Neural crest cell (in vitro differentiated cells): ENCODE measurements around the gene TTLL12. TPM values are rescaled to one million over a fixed set of nuclear protein-coding genes. Genes with fewer than 3 reads are reported as not detected.

ENCODE experiments used
- DNase-seq: peaks from one replicate; pipeline ENCODE4 v3.0.0; 2021; ENCODE audit warnings: low read depth, mixed read lengths, low spot score
- H3K27ac Mint-ChIP-seq: one replicate; pipeline ENCODE4 v1.8.0; 2021; ENCODE audit warnings: mild to moderate bottlenecking, mixed read lengths; ENCODE audit not compliant: unreplicated experiment
- H3K27me3 Mint-ChIP-seq: 2 replicates; pipeline ENCODE4 v1.8.0; 2021; ENCODE audit warnings: low read depth, mild to moderate bottlenecking, mixed read lengths
- H3K36me3 Mint-ChIP-seq: 2 replicates; pipeline ENCODE4 v1.8.0; 2021; ENCODE audit warnings: low read depth, mild to moderate bottlenecking, mixed read lengths
- H3K4me1 Mint-ChIP-seq: 2 replicates; pipeline ENCODE4 v1.8.0; 2021; ENCODE audit warnings: mixed read lengths
- H3K4me3 Mint-ChIP-seq: one replicate; pipeline ENCODE4 v1.8.0; 2021; ENCODE audit warnings: mild to moderate bottlenecking, mixed read lengths
- H3K9me3 Mint-ChIP-seq: 2 replicates; pipeline ENCODE4 v1.8.0; 2021; ENCODE audit warnings: mixed read lengths
- total RNA-seq: library from RNA; stranded (reverse); gene quantifications from 2 replicates; pipeline ENCODE4 v1.2.1, GENCODE V29; 2021
- TF ChIP-seq, protein P1 (sequence below): fragments of 200-600 bp; sonication (generic); conservative IDR thresholded peaks from 2 replicates; pipeline ENCODE4 v1.5.0; 2021; ENCODE audit warnings: antibody characterized with exemption, mild to moderate bottlenecking

The TTLL12 gene
- total RNA-seq, 1 donor from 2014 or later, result 72.4 TPM

DNA sequence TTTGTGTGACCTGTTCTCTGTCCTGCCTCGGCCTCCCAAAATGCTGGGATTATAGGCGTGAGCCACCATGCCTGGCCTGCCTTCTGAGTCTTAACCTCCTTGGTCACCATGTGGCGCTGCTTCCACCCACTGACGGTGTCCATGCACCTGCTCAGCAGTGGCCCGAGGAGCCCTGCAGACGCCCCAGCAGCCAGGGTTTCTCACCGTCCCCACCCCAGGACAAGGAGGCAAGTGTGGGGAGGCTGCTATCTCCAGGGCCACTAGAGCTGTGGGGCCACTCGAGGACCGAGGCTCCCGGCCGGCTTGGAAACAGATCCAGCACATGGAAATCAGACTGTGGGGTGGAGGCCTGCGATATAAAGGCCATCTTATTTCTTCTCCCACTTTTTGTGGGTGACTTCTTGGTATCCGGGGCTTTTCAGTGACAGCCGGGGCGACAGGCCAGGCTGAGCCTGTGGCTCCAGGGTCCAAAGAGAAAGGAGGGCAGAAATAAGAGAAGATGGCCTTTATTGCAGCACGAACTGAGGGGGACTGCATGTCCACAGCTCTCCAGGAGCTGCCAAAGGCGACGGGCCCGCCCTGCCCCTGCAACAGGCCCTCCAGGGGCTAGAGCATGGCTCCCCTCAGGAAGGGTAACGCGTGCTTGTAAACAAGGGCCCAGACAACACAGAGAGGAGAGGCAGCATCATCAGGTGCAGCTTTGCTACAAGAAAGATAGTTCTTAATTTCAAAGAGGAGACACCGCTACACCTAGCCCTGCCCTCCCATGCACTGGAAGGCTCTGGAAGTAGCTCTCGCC, 20.6 kb downstream of the TTLL12 start:
- Mint-ChIP-seq H3K36me3 (no peaks in the 10 kb centered on the region), H3K27ac (no peak overlapping the region), H3K9me3 (no peaks in the 10 kb centered on the region), H3K27me3 (no peaks in the 10 kb centered on the region), H3K4me3 (no peak overlapping the region), H3K4me1 (peaks cover 8% of the 10 kb centered on the region)
- no peak for DNase-seq
- TF ChIP-seq, protein P1, sequence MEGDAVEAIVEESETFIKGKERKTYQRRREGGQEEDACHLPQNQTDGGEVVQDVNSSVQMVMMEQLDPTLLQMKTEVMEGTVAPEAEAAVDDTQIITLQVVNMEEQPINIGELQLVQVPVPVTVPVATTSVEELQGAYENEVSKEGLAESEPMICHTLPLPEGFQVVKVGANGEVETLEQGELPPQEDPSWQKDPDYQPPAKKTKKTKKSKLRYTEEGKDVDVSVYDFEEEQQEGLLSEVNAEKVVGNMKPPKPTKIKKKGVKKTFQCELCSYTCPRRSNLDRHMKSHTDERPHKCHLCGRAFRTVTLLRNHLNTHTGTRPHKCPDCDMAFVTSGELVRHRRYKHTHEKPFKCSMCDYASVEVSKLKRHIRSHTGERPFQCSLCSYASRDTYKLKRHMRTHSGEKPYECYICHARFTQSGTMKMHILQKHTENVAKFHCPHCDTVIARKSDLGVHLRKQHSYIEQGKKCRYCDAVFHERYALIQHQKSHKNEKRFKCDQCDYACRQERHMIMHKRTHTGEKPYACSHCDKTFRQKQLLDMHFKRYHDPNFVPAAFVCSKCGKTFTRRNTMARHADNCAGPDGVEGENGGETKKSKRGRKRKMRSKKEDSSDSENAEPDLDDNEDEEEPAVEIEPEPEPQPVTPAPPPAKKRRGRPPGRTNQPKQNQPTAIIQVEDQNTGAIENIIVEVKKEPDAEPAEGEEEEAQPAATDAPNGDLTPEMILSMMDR, result no peak

DNA sequence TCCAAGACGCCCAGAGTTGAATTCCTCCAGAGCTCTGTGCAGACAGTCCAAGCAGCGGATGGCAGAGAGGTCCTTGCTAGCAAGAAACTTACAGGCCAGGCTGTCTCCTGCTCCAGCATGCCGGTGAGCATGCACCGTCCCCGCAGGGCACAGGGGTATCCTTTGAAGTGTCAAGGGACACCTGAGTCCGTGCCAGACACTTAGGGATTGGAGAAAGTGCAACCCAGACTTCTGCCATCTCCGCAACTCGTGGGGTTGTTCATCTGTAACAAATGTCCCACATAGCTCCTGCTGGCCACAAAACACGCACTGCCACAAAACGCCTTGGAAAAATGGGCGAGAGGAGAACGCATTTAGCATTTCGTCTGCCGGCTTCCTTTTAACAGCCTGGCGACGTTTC, 22.3 kb downstream of the TTLL12 start:
- Mint-ChIP-seq H3K4me1 (peaks cover 8% of the 10 kb centered on the region), H3K27me3 (no peaks in the 10 kb centered on the region), H3K27ac (no peak overlapping the region), H3K9me3 (no peaks in the 10 kb centered on the region), H3K4me3 (no peak overlapping the region), H3K36me3 (no peaks in the 10 kb centered on the region)
- DNase-seq, result no peak
- TF ChIP-seq, protein P1, result no peak

DNA sequence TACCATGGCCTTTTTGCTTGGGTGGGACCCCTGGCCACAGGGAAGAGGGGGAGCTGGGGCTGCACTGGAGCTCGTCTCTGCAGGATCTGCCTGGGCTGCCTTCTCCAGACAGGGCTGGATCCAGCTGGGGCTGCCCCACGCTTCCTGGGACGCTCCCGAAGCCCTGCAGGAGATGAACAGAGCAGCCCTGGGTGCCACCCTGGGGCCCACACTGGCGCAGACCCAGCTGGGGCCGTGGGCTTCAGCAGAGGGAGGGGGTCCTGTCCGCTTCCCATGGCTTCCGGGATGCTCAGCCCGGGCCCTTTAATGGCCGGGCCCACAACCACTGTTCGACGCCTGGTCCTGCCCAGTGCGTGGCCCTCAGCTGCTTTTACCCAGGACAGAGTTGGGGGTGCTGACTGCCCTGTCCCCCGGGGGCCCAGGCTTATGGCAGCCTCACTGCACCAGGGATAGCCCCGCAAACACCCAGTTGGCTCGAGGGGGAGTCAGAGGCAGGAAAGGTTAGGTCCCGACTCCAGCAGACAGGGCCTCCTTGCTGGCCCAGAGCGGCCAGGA, 23.6 kb downstream of the TTLL12 start:
- Mint-ChIP-seq H3K4me1 (peaks cover 11% of the 10 kb centered on the region), H3K27ac (no peak overlapping the region), H3K36me3 (no peaks in the 10 kb centered on the region), H3K4me3 (no peak overlapping the region), H3K27me3 (no peaks in the 10 kb centered on the region), H3K9me3 (no peaks in the 10 kb centered on the region)
- no peak for DNase-seq
- TF ChIP-seq, protein P1, result no peak

DNA sequence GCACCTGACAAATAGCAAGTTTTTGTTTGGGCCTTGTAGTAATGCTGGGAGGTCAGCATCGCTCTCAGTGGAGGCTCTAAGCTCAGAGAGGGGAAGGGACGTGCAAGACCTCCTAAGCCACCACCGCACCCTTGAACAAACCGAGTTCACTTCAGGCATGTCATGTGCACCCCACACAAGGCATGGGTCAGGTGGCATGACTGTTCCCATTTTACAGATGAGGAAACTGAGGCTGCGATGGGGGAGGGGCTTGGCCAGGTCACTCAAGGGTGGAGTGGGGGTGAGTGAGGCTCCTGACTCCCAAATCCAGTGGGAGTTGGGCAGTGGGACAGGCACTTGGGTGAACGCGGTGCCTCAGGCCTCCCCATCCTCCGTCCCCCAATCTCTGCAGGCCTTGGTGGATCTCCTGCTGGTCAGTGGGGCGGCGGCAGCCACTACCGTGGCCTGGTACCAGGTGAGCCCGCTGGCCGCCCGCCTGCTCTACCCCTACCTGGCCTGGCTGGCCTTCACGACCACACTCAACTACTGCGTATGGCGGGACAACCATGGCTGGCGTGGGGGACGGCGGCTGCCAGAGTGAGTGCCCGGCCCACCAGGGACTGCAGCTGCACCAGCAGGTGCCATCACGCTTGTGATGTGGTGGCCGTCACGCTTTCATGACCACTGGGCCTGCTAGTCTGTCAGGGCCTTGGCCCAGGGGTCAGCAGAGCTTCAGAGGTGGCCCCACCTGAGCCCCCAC, 24.4 kb downstream of the TTLL12 start:
- Mint-ChIP-seq H3K27ac (no peak overlapping the region), H3K4me3 (no peak overlapping the region), H3K27me3 (no peaks in the 10 kb centered on the region), H3K4me1 (peaks cover 17% of the 10 kb centered on the region), H3K9me3 (no peaks in the 10 kb centered on the region), H3K36me3 (no peaks in the 10 kb centered on the region)
- TF ChIP-seq, protein P1, result no peak
- no peak for DNase-seq

DNA sequence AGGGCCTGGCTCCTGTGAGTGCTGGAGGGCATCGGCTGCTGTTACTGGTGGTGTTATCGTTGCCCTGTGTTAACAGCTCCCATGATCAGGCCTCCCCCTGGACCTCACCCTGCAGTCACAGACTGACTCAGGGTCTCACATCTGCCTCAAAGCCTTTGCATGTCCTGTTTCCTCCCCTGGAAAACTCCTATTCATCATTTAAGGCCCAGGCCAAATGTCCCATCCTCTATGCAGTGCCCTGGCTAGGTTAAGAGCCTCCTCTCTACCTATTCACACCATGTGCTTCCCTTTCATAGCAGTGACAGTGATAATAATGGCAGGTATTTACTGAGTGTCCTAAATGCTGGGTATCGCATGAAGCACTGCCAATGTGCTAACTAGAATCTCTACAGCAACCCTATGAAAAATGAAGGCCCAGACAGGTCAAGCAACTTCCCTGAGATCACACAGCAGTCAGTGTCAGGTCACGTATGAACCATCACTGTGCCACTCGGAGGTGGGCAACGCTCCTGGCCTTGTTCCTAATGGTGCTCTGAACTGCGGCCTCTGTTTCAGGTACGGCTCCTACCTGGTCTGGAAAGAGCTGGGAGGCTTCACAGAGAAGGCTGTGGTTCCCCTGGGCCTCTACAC, 26.3 kb downstream of the TTLL12 start:
- H3K36me3 Mint-ChIP-seq, result no peaks in the 10 kb centered on the region
- H3K27ac Mint-ChIP-seq, result peak overlapping the region; percentile 29
- H3K4me3 Mint-ChIP-seq, result no peak overlapping the region
- peaks cover 17% of the 10 kb centered on the region for H3K4me1 Mint-ChIP-seq
- no peaks in the 10 kb centered on the region for H3K27me3 Mint-ChIP-seq
- H3K9me3 Mint-ChIP-seq, result no peaks in the 10 kb centered on the region
- TF ChIP-seq, protein P1, result no peak
- no peak for DNase-seq
